ENCODE results near the gene CSTPP1.

DNA sequence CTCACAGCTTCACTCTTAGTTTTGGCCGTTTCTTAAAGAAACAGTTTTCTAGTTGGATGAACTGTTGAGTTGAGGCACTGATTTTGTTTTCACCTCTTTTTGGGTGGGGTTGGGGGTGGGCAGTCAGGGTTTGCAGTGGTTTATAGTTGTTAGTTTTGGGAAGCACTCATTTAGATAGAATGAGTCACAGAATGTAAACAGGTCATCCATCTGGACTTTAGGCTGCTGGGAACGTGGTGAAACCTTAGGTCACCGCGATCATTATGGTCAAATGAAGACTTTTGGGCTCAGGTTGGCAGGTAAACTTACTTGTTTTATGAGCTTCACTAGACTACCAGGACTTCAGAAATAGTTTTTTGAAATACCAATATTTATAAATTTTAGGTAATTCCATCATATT is 48.4 kb downstream of the CSTPP1 start:
- TF ChIP-seq POLR2A (IDR thresholded peaks at IDR 0.05; ENCODE audit: control extremely low read depth in 1 of 2, low read depth in 2 of 2, low read length in 2 of 2) (no peak), YY1 (IDR thresholded peaks at IDR 0.05; ENCODE audit: low read depth, low read length) (no peak), TBP (IDR thresholded peaks at IDR 0.05; ENCODE audit: low read depth, low read length) (no peak), CBX5 (IDR thresholded peaks at IDR 0.05; ENCODE audit: low read depth, low read length) (no peak), USF2 (IDR thresholded peaks at IDR 0.05; ENCODE audit: low read length) (no peak), SP4 (IDR thresholded peaks at IDR 0.05; ENCODE audit: low read length) (no peak), CTCF (IDR thresholded peaks at IDR 0.05; ENCODE audit: control extremely low read depth in 1 of 3, insufficient read depth in 1 of 3, low read depth in 1 of 3, low read length in 3 of 3) (no peak), KDM5A (IDR thresholded peaks at IDR 0.05; ENCODE audit: low read length) (no peak), ATF3 (IDR thresholded peaks at IDR 0.05; ENCODE audit: insufficient read depth, low read depth, low read length) (no peak)
